Activated CD8-positive, alpha-beta T cell treated with anti-CD3 and anti-CD28 coated beads for 36 hours (primary cell): Measurements from ENCODE around the gene CECR2. TPM values are rescaled to one million over a fixed set of nuclear protein-coding genes. Genes with fewer than 3 reads are reported as not detected.
"Not testable (repeated sequence)": the region's sequence is repeated elsewhere in the genome, so short reads cannot be mapped to it uniquely, and the experiment has no call there.

ENCODE experiments used
- ATAC-seq: fragments of 200-7000 bp; cut with Tn5 transposase; one replicate; pipeline ENCODE4 v1.10.0; 2021; ENCODE audit warnings: mild to moderate bottlenecking, moderate library complexity
- CTCF ChIA-PET: fragments of 350-600 bp; sonication (Branson Sonifier 250); formaldehyde crosslinking; loops from one replicate; lab custom pipeline; 2021; ENCODE audit warnings: antibody characterized with exemption; lab: Charles Lee
- POLR2A ChIA-PET: fragments of 350-600 bp; sonication (Branson Sonifier 250); formaldehyde crosslinking; loops from one replicate; lab custom pipeline; 2021; ENCODE audit warnings: antibody characterized with exemption; lab: Charles Lee
- DNase-seq: peaks from one replicate; pipeline ENCODE4 v3.0.0-alpha.2; 2020
- H3K27ac Mint-ChIP-seq: one replicate; pipeline ENCODE4 v1.8.0; 2021; ENCODE audit warnings: mild to moderate bottlenecking, mixed read lengths
- H3K27me3 Mint-ChIP-seq: one replicate; pipeline ENCODE4 v1.8.0; 2021; ENCODE audit warnings: mixed read lengths
- H3K36me3 Mint-ChIP-seq: one replicate; pipeline ENCODE4 v1.8.0; 2021; ENCODE audit warnings: low read depth, mixed read lengths
- H3K4me1 Mint-ChIP-seq: one replicate; pipeline ENCODE4 v1.8.0; 2021; ENCODE audit warnings: low read depth, mixed read lengths
- H3K4me3 Mint-ChIP-seq: one replicate; pipeline ENCODE4 v1.8.0; 2021; ENCODE audit warnings: mild to moderate bottlenecking, moderate library complexity, mixed read lengths
- H3K9me3 Mint-ChIP-seq: one replicate; pipeline ENCODE4 v1.8.0; 2021; ENCODE audit warnings: mixed read lengths
- intact Hi-C: fragments of 100-400 bp; cut with micrococcal nuclease; formaldehyde crosslinking; loops from one replicate; pipeline ENCODE4 v1.10.0; 2022
- total RNA-seq, 2 experiments: library from RNA; stranded (reverse); gene quantifications; one replicate each; pipeline ENCODE4 v1.2.3, GENCODE V29; 2021
- TF ChIP-seq, protein P1 (sequence below): fragments of 200-600 bp; IDR thresholded peaks from one replicate; pipeline ENCODE4 v1.8.0; 2022; ENCODE audit warnings: antibody characterized with exemption, mild to moderate bottlenecking

CECR2 gene
- total RNA-seq, 2 experiments from 2014 or later, result 0.11 to 0.16 TPM

DNA sequence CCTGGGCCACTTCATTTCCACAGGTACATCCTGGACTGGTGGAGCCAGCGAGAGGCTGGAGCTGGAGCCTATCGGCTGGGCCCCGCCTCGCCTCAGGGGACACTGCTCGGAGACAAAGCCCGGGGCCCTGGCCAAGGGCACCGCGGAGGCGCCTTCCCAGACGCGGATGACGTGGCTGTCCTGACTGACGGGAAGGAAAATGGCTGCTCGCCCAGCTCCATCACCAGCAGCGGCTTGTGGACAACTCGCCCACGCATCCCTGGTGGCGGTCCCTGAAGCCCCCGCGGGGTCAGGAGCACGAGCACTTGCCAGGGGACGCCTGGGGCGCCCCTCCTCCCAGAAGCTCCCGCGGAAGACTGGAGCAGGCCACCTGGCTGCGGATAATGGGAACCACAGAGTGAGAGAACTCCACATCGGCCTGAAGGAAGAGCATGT lies 49.6 kb downstream of the CECR2 start:
- Mint-ChIP-seq H3K27me3 (peaks cover 2% of the 10 kb centered on the region), H3K4me3 (no peak overlapping the region), H3K4me1 (no peaks in the 10 kb centered on the region), H3K27ac (no peak overlapping the region), H3K36me3 (no peaks in the 10 kb centered on the region), H3K9me3 (no peaks in the 10 kb centered on the region)
- CTCF ChIA-PET, result no interaction called here
- intact Hi-C loops, result no loop called here
- DNase-seq, result no peak
- POLR2A ChIA-PET, result no interaction called here
- TF ChIP-seq, protein P1, sequence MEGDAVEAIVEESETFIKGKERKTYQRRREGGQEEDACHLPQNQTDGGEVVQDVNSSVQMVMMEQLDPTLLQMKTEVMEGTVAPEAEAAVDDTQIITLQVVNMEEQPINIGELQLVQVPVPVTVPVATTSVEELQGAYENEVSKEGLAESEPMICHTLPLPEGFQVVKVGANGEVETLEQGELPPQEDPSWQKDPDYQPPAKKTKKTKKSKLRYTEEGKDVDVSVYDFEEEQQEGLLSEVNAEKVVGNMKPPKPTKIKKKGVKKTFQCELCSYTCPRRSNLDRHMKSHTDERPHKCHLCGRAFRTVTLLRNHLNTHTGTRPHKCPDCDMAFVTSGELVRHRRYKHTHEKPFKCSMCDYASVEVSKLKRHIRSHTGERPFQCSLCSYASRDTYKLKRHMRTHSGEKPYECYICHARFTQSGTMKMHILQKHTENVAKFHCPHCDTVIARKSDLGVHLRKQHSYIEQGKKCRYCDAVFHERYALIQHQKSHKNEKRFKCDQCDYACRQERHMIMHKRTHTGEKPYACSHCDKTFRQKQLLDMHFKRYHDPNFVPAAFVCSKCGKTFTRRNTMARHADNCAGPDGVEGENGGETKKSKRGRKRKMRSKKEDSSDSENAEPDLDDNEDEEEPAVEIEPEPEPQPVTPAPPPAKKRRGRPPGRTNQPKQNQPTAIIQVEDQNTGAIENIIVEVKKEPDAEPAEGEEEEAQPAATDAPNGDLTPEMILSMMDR, result no peak
- no peak for ATAC-seq

DNA sequence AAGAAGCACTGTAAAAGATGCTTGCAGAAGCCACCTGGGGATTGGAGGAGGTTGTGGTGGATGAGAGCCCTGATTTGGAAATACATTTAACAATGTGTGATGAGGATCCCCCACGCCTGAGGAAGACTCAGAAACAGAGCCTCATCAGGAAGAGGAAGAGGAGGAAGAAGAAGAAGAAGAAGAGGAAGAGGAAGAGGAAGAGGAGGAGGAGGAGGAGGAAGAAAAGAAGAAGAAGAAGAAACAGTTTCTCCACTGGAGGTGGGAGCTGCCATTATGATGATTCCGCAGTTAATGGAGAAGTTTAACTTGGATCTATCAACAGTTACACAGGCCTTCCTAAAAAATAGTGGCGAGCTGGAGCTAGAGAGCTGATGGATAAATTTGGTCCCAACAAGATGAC lies 50.1 kb downstream of the CECR2 start:
- TF ChIP-seq, protein P1, result no peak
- intact Hi-C loops, result no loop called here
- no peak overlapping the region for H3K4me3 Mint-ChIP-seq
- ChIA-PET CTCF (no interaction called here), POLR2A (interaction anchor here (1.5 kb wide), 1 partner anchor 25 kb away, joined by 4 read pairs; no protein-coding TSS in a partner anchor)
- H3K9me3 Mint-ChIP-seq, result no peaks in the 10 kb centered on the region
- ATAC-seq (no peak), DNase-seq (no peak)
- no peak overlapping the region for H3K27ac Mint-ChIP-seq
- no peaks in the 10 kb centered on the region for H3K36me3 Mint-ChIP-seq
- peaks cover 2% of the 10 kb centered on the region for H3K27me3 Mint-ChIP-seq
- no peaks in the 10 kb centered on the region for H3K4me1 Mint-ChIP-seq

DNA sequence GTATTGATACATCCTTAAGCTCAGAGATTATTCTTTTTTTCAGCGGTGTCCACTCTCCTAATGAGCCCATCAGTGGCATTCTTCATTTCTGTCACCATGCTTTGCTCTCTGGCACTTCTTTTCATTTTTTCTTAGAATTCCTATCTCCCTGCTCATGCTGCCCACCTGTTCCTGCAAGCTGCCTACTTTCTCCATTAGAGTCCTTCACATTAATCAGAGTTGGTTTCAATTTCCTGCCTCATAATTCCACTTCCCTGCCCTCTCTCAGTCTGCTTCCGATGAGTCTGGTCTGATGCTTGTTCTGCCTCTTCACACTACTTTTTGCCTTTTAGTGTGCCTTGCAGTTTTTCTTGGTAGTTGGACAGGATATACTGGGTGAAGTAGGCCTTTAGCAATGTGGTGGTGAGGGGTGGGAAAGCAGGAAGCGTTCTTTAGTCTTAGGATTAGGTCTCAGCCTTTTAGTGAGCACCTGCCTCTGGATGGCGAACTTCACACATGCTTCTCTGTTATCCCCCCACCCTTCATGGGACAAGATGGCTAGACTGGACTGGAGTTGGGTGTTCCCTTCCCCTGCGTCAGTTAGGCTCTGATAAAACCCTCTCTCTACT lies 53.6 kb downstream of the CECR2 start:
- CTCF ChIA-PET, result no interaction called here
- no peaks in the 10 kb centered on the region for H3K4me1 Mint-ChIP-seq

DNA sequence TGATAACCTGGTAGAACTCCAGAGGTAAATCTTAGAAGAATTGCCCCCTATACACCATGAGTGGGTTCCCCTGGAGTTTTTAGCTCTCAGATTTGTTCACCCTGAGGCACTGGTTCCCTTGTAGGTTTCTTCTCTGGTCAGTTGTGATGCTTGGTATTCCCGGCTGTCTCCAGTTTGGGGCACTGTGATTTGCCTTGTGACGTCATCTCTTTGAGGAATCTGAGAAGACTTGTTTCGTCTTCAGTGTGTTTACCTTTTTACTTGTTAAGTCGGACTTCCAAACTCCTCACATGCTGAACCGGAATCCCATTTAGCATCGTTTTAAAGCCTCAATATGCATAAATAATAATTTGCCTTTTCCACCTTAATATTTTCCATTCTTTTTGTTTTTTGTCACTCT lies 54.4 kb downstream of the CECR2 start:
- ChIA-PET POLR2A (no interaction called here), CTCF (no interaction called here)
- intact Hi-C loops, result no loop called here
- Mint-ChIP-seq H3K4me3 (no peak overlapping the region), H3K27me3 (peaks cover 4% of the 10 kb centered on the region), H3K9me3 (no peaks in the 10 kb centered on the region), H3K36me3 (no peaks in the 10 kb centered on the region), H3K27ac (no peak overlapping the region), H3K4me1 (no peaks in the 10 kb centered on the region)
- TF ChIP-seq, protein P1, result no peak
- no peak for ATAC-seq
- no peak for DNase-seq

More for the DNA sequence above, 53.6 kb downstream of the CECR2 start:
- H3K36me3 Mint-ChIP-seq, result no peaks in the 10 kb centered on the region
- H3K9me3 Mint-ChIP-seq, result no peaks in the 10 kb centered on the region
- peaks cover 4% of the 10 kb centered on the region for H3K27me3 Mint-ChIP-seq
- no peak for DNase-seq
- intact Hi-C loops, result no loop called here
- H3K27ac Mint-ChIP-seq, result no peak overlapping the region
- no peak overlapping the region for H3K4me3 Mint-ChIP-seq
- no peak for ATAC-seq
- TF ChIP-seq, protein P1, result no peak
- POLR2A ChIA-PET, result no interaction called here

DNA sequence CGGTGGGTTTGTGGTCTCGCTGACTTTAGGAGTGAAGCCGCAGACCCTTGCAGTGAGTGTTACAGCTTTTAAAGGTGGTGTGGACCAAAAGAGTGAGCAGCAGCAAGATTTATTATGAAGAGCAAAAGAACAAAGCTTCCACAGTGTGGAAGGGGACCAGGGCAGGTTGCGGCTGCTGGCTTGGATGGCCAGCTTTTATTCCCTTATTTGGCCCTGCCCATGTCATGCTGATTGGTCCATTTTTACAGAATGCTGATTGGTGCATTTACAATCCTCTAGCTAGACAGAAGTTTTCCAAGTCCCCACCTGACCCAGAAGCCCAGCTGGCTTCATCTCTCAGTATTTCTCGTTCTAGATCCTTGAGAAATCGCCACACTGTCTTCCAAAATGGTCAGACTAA lies 58.3 kb downstream of the CECR2 start:
- CTCF ChIA-PET, H3K36me3 Mint-ChIP-seq, H3K9me3 Mint-ChIP-seq, POLR2A ChIA-PET, H3K4me3 Mint-ChIP-seq, ATAC-seq, H3K27me3 Mint-ChIP-seq, intact Hi-C loops, DNase-seq, H3K27ac Mint-ChIP-seq, H3K4me1 Mint-ChIP-seq: not testable (repeated sequence)
